NB4 (cell line): Measurements from ENCODE around the gene CHRNG.

Experiments used
- DNase-seq: peaks from one replicate; pipeline ENCODE4 v3.0.0; 2010; ENCODE audit warnings: low read depth
- H3K4me3 ChIP-seq: one replicate; pipeline ENCODE4 v1.5.1; 2011; ENCODE audit warnings: mild to moderate bottlenecking, low read depth, low read length, moderate library complexity
- CTCF ChIP-seq: IDR thresholded peaks from one replicate; pipeline ENCODE4 v1.5.1; 2012; ENCODE audit warnings: low read depth, low read length
- MAX ChIP-seq: IDR thresholded peaks from 2 replicates; pipeline ENCODE4 v1.6.1; 2011; ENCODE audit warnings: low read depth, low read length
- MYC ChIP-seq: IDR thresholded peaks from 2 replicates; pipeline ENCODE4 v1.6.1; 2011; ENCODE audit warnings: low read depth, low read length
- POLR2A ChIP-seq: IDR thresholded peaks from 2 replicates; pipeline ENCODE4 v1.6.1; 2011; ENCODE audit warnings: mild to moderate bottlenecking; ENCODE audit not compliant: insufficient read length; ENCODE audit errors: extremely low read depth

Gene CHRNG

GRCh38 chr2:232493701-232494474, 45.6 kb upstream of the CHRNG start:
- DNase-seq: no peak
- no peak overlapping the region for H3K4me3 ChIP-seq
- TF ChIP-seq CTCF (no peak), MAX (no peak), MYC (no peak), POLR2A (no peak)

GRCh38 chr2:232494542-232494941, 45.0 kb upstream of the CHRNG start:
- H3K4me3 ChIP-seq: no peak overlapping the region
- DNase-seq: no peak
- TF ChIP-seq MYC (no peak), CTCF (no peak), POLR2A (no peak), MAX (no peak)

- no peak overlapping the region for H3K4me3 ChIP-seq
- DNase-seq: no peak
- TF ChIP-seq MAX (no peak), CTCF (no peak), POLR2A (no peak), MYC (no peak)
Measured at GRCh38 chr2:232495292-232495691, 44.2 kb upstream of the CHRNG start.

GRCh38 chr2:232496501-232497270, 42.8 kb upstream of the CHRNG start:
- TF ChIP-seq MYC (no peak), POLR2A (no peak), CTCF (no peak), MAX (no peak)
- H3K4me3 ChIP-seq: no peak overlapping the region
- DNase-seq: no peak

- TF ChIP-seq MAX (no peak), MYC (no peak), POLR2A (no peak), CTCF (no peak)
- DNase-seq: no peak
- H3K4me3 ChIP-seq: no peak overlapping the region
Measured at GRCh38 chr2:232497348-232497747, 42.1 kb upstream of the CHRNG start.
